GM23248 (cell line): ENCODE results near the gene TEAD4.

ENCODE experiments used
- EZH2 ChIP-seq: fragments of 200-600 bp; sonication (generic); IDR thresholded peaks from 2 replicates; pipeline ENCODE4 v1.6.1; 2018; ENCODE audit warnings: antibody characterized with exemption, mild to moderate bottlenecking; ENCODE audit not compliant: insufficient read depth, poor library complexity, severe bottlenecking
- EZH2phosphoT487 ChIP-seq: fragments of 200-600 bp; sonication (generic); IDR thresholded peaks from 2 replicates; pipeline ENCODE4 v1.6.1; 2018; ENCODE audit warnings: antibody characterized with exemption, moderate library complexity, mild to moderate bottlenecking, low read depth; ENCODE audit not compliant: insufficient read depth

DNA sequence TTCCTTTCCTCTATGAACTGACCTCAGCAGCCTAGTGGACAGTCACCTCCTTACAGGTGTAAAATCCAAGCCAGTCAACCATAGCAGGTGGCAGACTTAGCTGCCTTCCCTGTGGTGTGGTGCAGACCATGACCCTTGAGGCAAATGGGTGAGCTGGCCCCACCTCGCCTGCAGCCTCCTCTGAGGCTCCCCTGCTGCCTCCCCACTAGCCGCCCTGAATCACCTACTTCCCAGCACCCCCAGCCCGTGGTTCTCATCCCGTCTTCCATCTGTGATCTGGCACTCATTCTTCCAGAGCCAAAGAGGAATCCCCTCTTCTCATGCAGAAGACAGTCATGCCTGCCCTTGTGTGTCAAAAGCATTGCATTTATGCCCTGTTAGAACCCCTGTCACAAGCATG lies 83.6 kb downstream of the TEAD4 start:
- TF ChIP-seq EZH2 (no peak), EZH2phosphoT487 (no peak)
